SK-N-SH (cell line): ENCODE data around the gene CYP2D6. TPM values are rescaled to one million over a fixed set of nuclear protein-coding genes. Genes with fewer than 3 reads are reported as not detected.

Experiments used
- CTCF ChIA-PET: fragments of 300-600, 350-600 bp; formaldehyde crosslinking; extraction: SDS; loops from one replicate; lab custom pipeline; 2021; lab: Yijun Ruan, JAX
- POLR2A ChIA-PET: fragments of 350-600 bp; sonication (Branson Sonifier 250); formaldehyde crosslinking; extraction: SDS; loops from one replicate; lab custom pipeline; 2020; ENCODE audit warnings: antibody characterized with exemption, inconsistent platforms; lab: Yijun Ruan, JAX
- DNase-seq: peaks from one replicate; pipeline ENCODE4 v3.0.0; 2012
- H2AFZ ChIP-seq: fragments of 200-600 bp; sonication (generic); 2 replicates; pipeline ENCODE4 v1.8.1; 2016; ENCODE audit warnings: antibody characterized with exemption, mild to moderate bottlenecking, low read depth
- H3F3A ChIP-seq: fragments of 200-600 bp; sonication (generic); replicated peaks from 2 replicates; pipeline ENCODE3; 2016; ENCODE audit warnings: antibody characterized with exemption, mild to moderate bottlenecking; ENCODE audit not compliant: insufficient read depth
- H3K27ac ChIP-seq, 2 experiments: fragments of 200-500 bp in 1 of 2; fragments of 200-600 bp in 1 of 2; sonication (Bioruptor generic) in 1 of 2; sonication (generic), shearing (Covaris generic) in 1 of 2; 2 replicates each; pipeline versions ENCODE4 v1.5.1 to v1.6.1; 2014 to 2016; ENCODE audit warnings: low read depth in 2 of 2, inconsistent platforms in 1 of 2, low read length in 1 of 2, mild to moderate bottlenecking in 1 of 2, mixed read lengths in 1 of 2
- H3K27me3 ChIP-seq: fragments of 200-600 bp; sonication (generic), shearing (Covaris generic); 2 replicates; pipeline ENCODE4 v1.6.1; 2016; ENCODE audit warnings: mixed run types; ENCODE audit not compliant: insufficient read depth
- H3K36me3 ChIP-seq, 2 experiments: fragments of 200-500 bp in 1 of 2; fragments of 200-600 bp in 1 of 2; sonication (Bioruptor generic) in 1 of 2; sonication (generic) in 1 of 2; replicated peaks in 1 of 2; 2 replicates each; pipeline versions ENCODE3 to v1.5.1; 2014 to 2016; ENCODE audit warnings: low read length in 1 of 2, mild to moderate bottlenecking in 1 of 2; ENCODE audit not compliant: insufficient read depth in 2 of 2, control insufficient read depth in 1 of 2
- H3K4me1 ChIP-seq, 2 experiments: fragments of 200-500 bp in 1 of 2; fragments of 200-600 bp in 1 of 2; sonication (Bioruptor generic) in 1 of 2; sonication (generic), shearing (Covaris generic) in 1 of 2; 2 replicates each; pipeline versions ENCODE4 v1.5.1 to v1.6.1; 2014 to 2016; ENCODE audit warnings: low read depth in 1 of 2, low read length in 1 of 2, mixed run types in 1 of 2; ENCODE audit not compliant: insufficient read depth in 2 of 2, control insufficient read depth in 1 of 2
- H3K4me2 ChIP-seq: fragments of 200-600 bp; sonication (generic), shearing (Covaris generic); 2 replicates; pipeline ENCODE4 v1.6.1; 2017; ENCODE audit warnings: mixed run types
- H3K4me3 ChIP-seq, 2 experiments: fragments of 200-500 bp in 1 of 2; fragments of 200-600 bp in 1 of 2; sonication (Bioruptor generic) in 1 of 2; sonication (generic), shearing (Covaris generic) in 1 of 2; 2 replicates each; pipeline versions ENCODE4 v1.5.1 to v1.8.1; 2014 to 2016; ENCODE audit warnings: low read depth in 2 of 2, inconsistent platforms in 1 of 2, low read length in 1 of 2, mild to moderate bottlenecking in 1 of 2, mixed read lengths in 1 of 2, moderate library complexity in 1 of 2
- H3K79me2 ChIP-seq: fragments of 200-600 bp; sonication (generic); 2 replicates; pipeline ENCODE4 v1.8.1; 2017; ENCODE audit warnings: mild to moderate bottlenecking; ENCODE audit not compliant: insufficient read depth
- H3K9ac ChIP-seq: fragments of 200-600 bp; sonication (generic); 2 replicates; pipeline ENCODE4 v1.6.1; 2017; ENCODE audit warnings: mixed run types
- H3K9me2 ChIP-seq: fragments of 200-600 bp; sonication (generic); 2 replicates; pipeline ENCODE4 v1.6.1; 2017; ENCODE audit warnings: mixed run types
- H3K9me3 ChIP-seq: fragments of 200-600 bp; sonication (generic); 2 replicates; pipeline ENCODE4 v1.6.1; 2017; ENCODE audit warnings: mixed run types, mild to moderate bottlenecking, moderate library complexity
- H4K20me1 ChIP-seq: fragments of 200-600 bp; sonication (generic); 2 replicates; pipeline ENCODE4 v1.6.1; 2017; ENCODE audit warnings: mild to moderate bottlenecking, mixed run types; ENCODE audit not compliant: insufficient read depth
- CHD2 ChIP-seq: fragments of 150-350 bp; IDR thresholded peaks from 2 replicates; pipeline ENCODE4 v1.6.1; 2018; ENCODE audit warnings: low read length; ENCODE audit not compliant: partially characterized antibody
- FOXJ3 ChIP-seq: sonication (generic); formaldehyde crosslinking; IDR thresholded peaks from 2 replicates; pipeline ENCODE4 v1.5.1; 2020; ENCODE audit warnings: mild to moderate bottlenecking, missing genetic modification reagents
- NFIC ChIP-seq: IDR thresholded peaks from 2 replicates; pipeline ENCODE4 v1.4.0; 2012; ENCODE audit warnings: borderline replicate concordance
- NRF1 ChIP-seq: IDR thresholded peaks from 2 replicates; pipeline ENCODE4 v1.6.1; 2012; ENCODE audit warnings: low read depth, mild to moderate bottlenecking, low read length
- RAD21 ChIP-seq: IDR thresholded peaks from 2 replicates; pipeline ENCODE4 v1.6.1; 2012; ENCODE audit warnings: mild to moderate bottlenecking, low read length
- RCOR1 ChIP-seq: fragments of 150-350 bp; IDR thresholded peaks from 2 replicates; pipeline ENCODE4 v1.6.1; 2017; ENCODE audit warnings: antibody characterized with exemption, low read length
- TAF1 ChIP-seq: IDR thresholded peaks from 2 replicates; pipeline ENCODE4 v1.6.1; 2012; ENCODE audit warnings: low read depth, mild to moderate bottlenecking, low read length, moderate library complexity, borderline replicate concordance
- TCF12 ChIP-seq: IDR thresholded peaks from 2 replicates; pipeline ENCODE4 v1.4.0; 2012
- WGBS: methylation state at CpG from one replicate; pipeline ENCODE4 v1.1.6; 2017; ENCODE audit warnings: low lambda C conversion rate; 5-methylcytosine and 5-hydroxymethylcytosine counted together
- polyA plus RNA-seq, 3 experiments: library from polyadenylated mRNA; depleted of rRNA; stranded (reverse); fragments of >200 nt; gene quantifications; 2 replicates each; pipeline ENCODE4 v1.2.3, GENCODE V29; 2012
- TF ChIP-seq, protein P1 (sequence below): IDR thresholded peaks from 2 replicates; pipeline ENCODE4 v1.6.1; 2012; ENCODE audit warnings: mild to moderate bottlenecking, low read depth, low read length, moderate library complexity
- TF ChIP-seq, protein P2 (sequence below): IDR thresholded peaks from 2 replicates; pipeline ENCODE4; 2012
- TF ChIP-seq, protein P3 (sequence below): IDR thresholded peaks from 2 replicates; pipeline ENCODE4 v1.4.0; 2012; ENCODE audit warnings: low read depth, borderline replicate concordance

Gene CYP2D6
- polyA plus RNA-seq, 1 of the 3 experiments (the other 2 are of a cell fraction): 0.26 TPM

DNA sequence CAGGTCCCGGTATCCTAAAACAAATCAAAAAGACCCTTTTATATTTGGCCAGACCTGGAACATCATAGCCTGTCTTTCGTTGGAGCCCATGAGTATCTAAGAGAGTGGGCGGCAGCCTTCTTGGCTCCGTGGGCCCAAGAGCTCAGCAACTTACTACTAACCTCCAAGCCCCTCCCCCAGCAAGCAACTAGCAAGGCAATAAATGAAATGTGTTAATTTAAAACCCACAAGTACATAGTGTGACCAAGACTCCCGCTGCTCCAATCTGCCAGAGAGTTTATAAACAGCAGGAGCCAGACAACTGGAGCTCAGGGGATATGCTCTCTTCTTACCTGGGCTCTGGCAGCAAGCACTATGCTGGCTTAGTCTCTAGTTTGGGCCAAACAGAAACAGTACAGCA lies 40.8 kb upstream of the CYP2D6 start:
- Histone ChIP-seq H3K4me3 (no peak overlapping the region), H3K9ac (no peak overlapping the region), H3K27ac (no peak overlapping the region), H3K79me2 (peaks cover 6% of the 10 kb centered on the region; the same call in 1 of the 2 replicates), H3K9me2 (no peaks in the 10 kb centered on the region), H2AFZ (no peak overlapping the region)
- CTCF ChIA-PET: interaction anchor here (0.8 to 9.3 kb wide), 5 partner anchors 13 to 273 kb away, joined by 3 to 60 read pairs (median 4); no protein-coding TSS in a partner anchor
- no peak for DNase-seq
- TF ChIP-seq TCF12 (no peak), TAF1 (no peak), RAD21 (no peak)
- TF ChIP-seq, all 33 proteins: peak for 0
- Histone ChIP-seq H3K27me3 (no peaks in the 10 kb centered on the region), H3K9me3 (no peaks in the 10 kb centered on the region), H3F3A (no peaks in the 10 kb centered on the region), H3K4me1 (peaks cover 0 to 23% of the 10 kb centered on the region in 2 experiments; a peak in 3 of 4 replicates), H3K4me2 (no peak overlapping the region), H4K20me1 (peaks cover 38% of the 10 kb centered on the region), H3K36me3 (no peaks in the 10 kb centered on the region)
- POLR2A ChIA-PET: no interaction called here
- 89% methylated on average over 4 of the region's 5 CpGs for WGBS

- H3K27me3 ChIP-seq: no peaks in the 10 kb centered on the region
- peaks cover 38% of the 10 kb centered on the region for H4K20me1 ChIP-seq
- no peaks in the 10 kb centered on the region for H3K9me3 ChIP-seq
- no peaks in the 10 kb centered on the region for H3K36me3 ChIP-seq
- no peak overlapping the region for H2AFZ ChIP-seq
- peaks cover 0 to 23% of the 10 kb centered on the region in 2 experiments; a peak in 3 of 4 replicates for H3K4me1 ChIP-seq
- H3K9ac ChIP-seq: no peak overlapping the region
- H3K9me2 ChIP-seq: no peaks in the 10 kb centered on the region
- H3K79me2 ChIP-seq: peaks cover 5% of the 10 kb centered on the region; the same call in 1 of the 2 replicates
- ChIA-PET POLR2A (no interaction called here), CTCF (interaction anchor here (0.8 to 9.3 kb wide), 7 partner anchors 14 to 301 kb away, joined by 3 to 60 read pairs (median 4); no protein-coding TSS in a partner anchor)
- no peak overlapping the region for H3K4me2 ChIP-seq
- 96% methylated on average over 3 of the region's 5 CpGs for WGBS
- no peak overlapping the region for H3K27ac ChIP-seq
- no peaks in the 10 kb centered on the region for H3F3A ChIP-seq
- TF ChIP-seq TAF1 (no peak), NRF1 (no peak), CHD2 (no peak), FOXJ3 (CRISPR knock-in tag) (no peak), NFIC (no peak), RCOR1 (no peak)
- TF ChIP-seq, protein P1, sequence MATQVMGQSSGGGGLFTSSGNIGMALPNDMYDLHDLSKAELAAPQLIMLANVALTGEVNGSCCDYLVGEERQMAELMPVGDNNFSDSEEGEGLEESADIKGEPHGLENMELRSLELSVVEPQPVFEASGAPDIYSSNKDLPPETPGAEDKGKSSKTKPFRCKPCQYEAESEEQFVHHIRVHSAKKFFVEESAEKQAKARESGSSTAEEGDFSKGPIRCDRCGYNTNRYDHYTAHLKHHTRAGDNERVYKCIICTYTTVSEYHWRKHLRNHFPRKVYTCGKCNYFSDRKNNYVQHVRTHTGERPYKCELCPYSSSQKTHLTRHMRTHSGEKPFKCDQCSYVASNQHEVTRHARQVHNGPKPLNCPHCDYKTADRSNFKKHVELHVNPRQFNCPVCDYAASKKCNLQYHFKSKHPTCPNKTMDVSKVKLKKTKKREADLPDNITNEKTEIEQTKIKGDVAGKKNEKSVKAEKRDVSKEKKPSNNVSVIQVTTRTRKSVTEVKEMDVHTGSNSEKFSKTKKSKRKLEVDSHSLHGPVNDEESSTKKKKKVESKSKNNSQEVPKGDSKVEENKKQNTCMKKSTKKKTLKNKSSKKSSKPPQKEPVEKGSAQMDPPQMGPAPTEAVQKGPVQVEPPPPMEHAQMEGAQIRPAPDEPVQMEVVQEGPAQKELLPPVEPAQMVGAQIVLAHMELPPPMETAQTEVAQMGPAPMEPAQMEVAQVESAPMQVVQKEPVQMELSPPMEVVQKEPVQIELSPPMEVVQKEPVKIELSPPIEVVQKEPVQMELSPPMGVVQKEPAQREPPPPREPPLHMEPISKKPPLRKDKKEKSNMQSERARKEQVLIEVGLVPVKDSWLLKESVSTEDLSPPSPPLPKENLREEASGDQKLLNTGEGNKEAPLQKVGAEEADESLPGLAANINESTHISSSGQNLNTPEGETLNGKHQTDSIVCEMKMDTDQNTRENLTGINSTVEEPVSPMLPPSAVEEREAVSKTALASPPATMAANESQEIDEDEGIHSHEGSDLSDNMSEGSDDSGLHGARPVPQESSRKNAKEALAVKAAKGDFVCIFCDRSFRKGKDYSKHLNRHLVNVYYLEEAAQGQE: no peak
- TF ChIP-seq, protein P2, sequence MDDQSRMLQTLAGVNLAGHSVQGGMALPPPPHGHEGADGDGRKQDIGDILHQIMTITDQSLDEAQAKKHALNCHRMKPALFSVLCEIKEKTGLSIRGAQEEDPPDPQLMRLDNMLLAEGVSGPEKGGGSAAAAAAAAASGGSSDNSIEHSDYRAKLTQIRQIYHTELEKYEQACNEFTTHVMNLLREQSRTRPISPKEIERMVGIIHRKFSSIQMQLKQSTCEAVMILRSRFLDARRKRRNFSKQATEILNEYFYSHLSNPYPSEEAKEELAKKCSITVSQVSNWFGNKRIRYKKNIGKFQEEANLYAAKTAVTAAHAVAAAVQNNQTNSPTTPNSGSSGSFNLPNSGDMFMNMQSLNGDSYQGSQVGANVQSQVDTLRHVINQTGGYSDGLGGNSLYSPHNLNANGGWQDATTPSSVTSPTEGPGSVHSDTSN: no peak
- TF ChIP-seq, protein P3, sequence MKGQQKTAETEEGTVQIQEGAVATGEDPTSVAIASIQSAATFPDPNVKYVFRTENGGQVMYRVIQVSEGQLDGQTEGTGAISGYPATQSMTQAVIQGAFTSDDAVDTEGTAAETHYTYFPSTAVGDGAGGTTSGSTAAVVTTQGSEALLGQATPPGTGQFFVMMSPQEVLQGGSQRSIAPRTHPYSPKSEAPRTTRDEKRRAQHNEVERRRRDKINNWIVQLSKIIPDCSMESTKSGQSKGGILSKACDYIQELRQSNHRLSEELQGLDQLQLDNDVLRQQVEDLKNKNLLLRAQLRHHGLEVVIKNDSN: no peak
- no peak overlapping the region for H3K4me3 ChIP-seq
- no peak for DNase-seq
Observed at GRCh38 chr22:42170946-42171345, 40.3 kb upstream of the CYP2D6 start.
